PC-9 (cell line): Measurements from ENCODE around the gene PC. TPM values are rescaled to one million over a fixed set of nuclear protein-coding genes. Genes with fewer than 3 reads are reported as not detected.

ENCODE experiments used
- BruUV-seq: library from RNA; stranded (reverse); fragments of 400-500 nt; replicated peaks from 2 replicates; lab custom pipeline; 2021; lab: Mats Ljungman, UMichigan
- CTCF ChIA-PET: fragments of 300-600 bp; sonication (Branson Sonifier 250); formaldehyde crosslinking; loops from one replicate; lab custom pipeline; 2022; ENCODE audit warnings: antibody characterized with exemption; lab: Charles Lee
- POLR2A ChIA-PET: fragments of 300-600 bp; sonication (Branson Sonifier 250); formaldehyde crosslinking; loops from one replicate; lab custom pipeline; 2022; ENCODE audit warnings: antibody characterized with exemption; ENCODE audit not compliant: unreplicated experiment; lab: Charles Lee
- DNase-seq, 2 experiments: peaks; one replicate each; pipeline versions ENCODE4 v3.0.0 to v3.0.0-alpha.2; 2015 to 2022; ENCODE audit warnings: mixed read lengths in 1 of 2
- H2AFZ ChIP-seq: fragments of 200-600 bp; sonication (generic); 2 replicates; pipeline ENCODE4 v1.8.1; 2017; ENCODE audit warnings: antibody characterized with exemption
- H3F3A ChIP-seq: fragments of 200-600 bp; sonication (generic); 2 replicates; pipeline ENCODE4 v1.8.1; 2017; ENCODE audit warnings: antibody characterized with exemption, mild to moderate bottlenecking, low read depth; ENCODE audit not compliant: insufficient read depth
- H3K27ac ChIP-seq: fragments of 200-600 bp; sonication (generic); 2 replicates; pipeline ENCODE4 v1.6.1; 2016; ENCODE audit warnings: mixed run types
- H3K27me3 ChIP-seq: fragments of 200-600 bp; sonication (generic); 2 replicates; pipeline ENCODE4 v1.6.1; 2016; ENCODE audit warnings: low read depth, mixed run types; ENCODE audit not compliant: insufficient read depth
- H3K36me3 ChIP-seq: fragments of 200-600 bp; sonication (generic); 2 replicates; pipeline ENCODE4 v1.6.1; 2016; ENCODE audit warnings: low read depth, mixed run types
- H3K4me1 ChIP-seq: fragments of 200-600 bp; sonication (generic); replicated peaks from 2 replicates; pipeline ENCODE4 v1.6.1; 2016; ENCODE audit warnings: mixed run types; ENCODE audit not compliant: insufficient read depth
- H3K4me2 ChIP-seq: fragments of 200-600 bp; sonication (generic); 2 replicates; pipeline ENCODE4 v1.6.1; 2017; ENCODE audit warnings: mixed run types
- H3K4me3 ChIP-seq: fragments of 200-600 bp; sonication (generic); 2 replicates; pipeline ENCODE4 v1.6.1; 2016; ENCODE audit warnings: mixed run types
- H3K79me2 ChIP-seq: fragments of 200-600 bp; sonication (generic); 2 replicates; pipeline ENCODE4 v1.6.1; 2017; ENCODE audit warnings: low read depth, mixed run types
- H3K9me2 ChIP-seq: fragments of 200-600 bp; sonication (generic); 2 replicates; pipeline ENCODE4 v1.8.1; 2017; ENCODE audit warnings: mild to moderate bottlenecking; ENCODE audit not compliant: insufficient read depth
- H3K9me3 ChIP-seq: fragments of 200-600 bp; sonication (generic); 2 replicates; pipeline ENCODE4 v1.8.1; 2016; ENCODE audit warnings: low read depth; ENCODE audit not compliant: insufficient read depth
- H4K20me1 ChIP-seq: fragments of 200-600 bp; sonication (generic); 2 replicates; pipeline ENCODE4 v1.8.1; 2017; ENCODE audit not compliant: insufficient read depth
- EZH2 ChIP-seq: fragments of 200-600 bp; sonication (generic); IDR thresholded peaks from 2 replicates; pipeline ENCODE4 v1.8.0; 2017; ENCODE audit warnings: antibody characterized with exemption, low read depth
- intact Hi-C: fragments of 100-400 bp; cut with micrococcal nuclease; formaldehyde crosslinking; loops from one replicate; pipeline ENCODE4 v1.10.0; 2022; ENCODE audit not compliant: unreplicated experiment
- total RNA-seq: library from RNA; stranded (reverse); gene quantifications from 2 replicates; pipeline ENCODE4 v1.2.3, GENCODE V29; 2021
- TF ChIP-seq, protein P1 (sequence below): fragments of 200-600 bp; sonication (generic); conservative IDR thresholded peaks from 2 replicates; pipeline ENCODE4 v1.6.1; 2017; ENCODE audit warnings: mixed run types, antibody characterized with exemption, mild to moderate bottlenecking, moderate library complexity

PC gene
- total RNA-seq, 1 experiment from 2014 or later: 38.9 TPM

DNA sequence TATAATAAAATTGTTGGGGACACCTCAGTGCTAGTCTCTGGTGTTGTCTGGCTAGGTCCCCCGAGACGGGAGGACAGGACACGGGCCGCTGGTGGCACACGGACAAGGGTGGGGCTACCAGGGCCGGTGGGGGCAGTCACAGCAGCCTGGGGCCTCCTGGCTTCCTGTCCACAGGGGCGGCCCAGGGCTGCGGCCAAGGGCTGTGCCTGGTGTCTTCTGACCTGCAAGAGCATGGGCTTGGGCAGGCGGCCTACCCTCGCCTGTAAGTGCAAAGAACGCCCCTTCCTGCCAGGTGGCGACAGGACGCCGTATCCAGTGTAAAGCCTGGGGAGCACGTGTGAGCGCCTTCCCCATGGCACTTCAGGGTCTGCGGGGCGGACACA, 97.7 kb downstream of the PC start:
- CTCF ChIA-PET: no interaction called here
- no TSS peak for BruUV-seq
- DNase-seq: no peak

GRCh38 chr11:66859686-66860448, 98.3 kb downstream of the PC start:
- Histone ChIP-seq H3K4me1 (peaks cover 13% of the 10 kb centered on the region), H3K36me3 (no peaks in the 10 kb centered on the region), H3K9me3 (no peaks in the 10 kb centered on the region), H3K27me3 (no peaks in the 10 kb centered on the region), H2AFZ (no peak overlapping the region), H3K79me2 (0 out of 2 replicates have a peak, but pooled peaks cover 5% of the 10 kb centered on the region), H3K9me2 (no peaks in the 10 kb centered on the region), H3K4me3 (no peak overlapping the region), H3F3A (peaks cover 18% of the 10 kb centered on the region; the same call in 1 of the 2 replicates), H3K4me2 (no peak overlapping the region), H3K27ac (no peak overlapping the region), H4K20me1 (no peaks in the 10 kb centered on the region)
- TF ChIP-seq EZH2: no peak
- TF ChIP-seq, protein P1, sequence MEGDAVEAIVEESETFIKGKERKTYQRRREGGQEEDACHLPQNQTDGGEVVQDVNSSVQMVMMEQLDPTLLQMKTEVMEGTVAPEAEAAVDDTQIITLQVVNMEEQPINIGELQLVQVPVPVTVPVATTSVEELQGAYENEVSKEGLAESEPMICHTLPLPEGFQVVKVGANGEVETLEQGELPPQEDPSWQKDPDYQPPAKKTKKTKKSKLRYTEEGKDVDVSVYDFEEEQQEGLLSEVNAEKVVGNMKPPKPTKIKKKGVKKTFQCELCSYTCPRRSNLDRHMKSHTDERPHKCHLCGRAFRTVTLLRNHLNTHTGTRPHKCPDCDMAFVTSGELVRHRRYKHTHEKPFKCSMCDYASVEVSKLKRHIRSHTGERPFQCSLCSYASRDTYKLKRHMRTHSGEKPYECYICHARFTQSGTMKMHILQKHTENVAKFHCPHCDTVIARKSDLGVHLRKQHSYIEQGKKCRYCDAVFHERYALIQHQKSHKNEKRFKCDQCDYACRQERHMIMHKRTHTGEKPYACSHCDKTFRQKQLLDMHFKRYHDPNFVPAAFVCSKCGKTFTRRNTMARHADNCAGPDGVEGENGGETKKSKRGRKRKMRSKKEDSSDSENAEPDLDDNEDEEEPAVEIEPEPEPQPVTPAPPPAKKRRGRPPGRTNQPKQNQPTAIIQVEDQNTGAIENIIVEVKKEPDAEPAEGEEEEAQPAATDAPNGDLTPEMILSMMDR: no peak
- CTCF ChIA-PET: no interaction called here
- no TSS peak for BruUV-seq
- DNase-seq: no peak
- intact Hi-C loops: no loop called here
- POLR2A ChIA-PET: interaction anchor here (0.6 kb wide), 2 partner anchors 571 to 1001 kb away, joined by 6 to 7 read pairs; partner anchors contain the start of gene YIF1A

More for the DNA sequence above, 97.7 kb downstream of the PC start:
- Histone ChIP-seq H3K79me2 (0 out of 2 replicates have a peak, but pooled peaks cover 5% of the 10 kb centered on the region), H3F3A (peaks cover 14% of the 10 kb centered on the region; the same call in 1 of the 2 replicates), H3K27me3 (no peaks in the 10 kb centered on the region), H3K4me2 (no peak overlapping the region), H3K9me2 (no peaks in the 10 kb centered on the region), H3K36me3 (no peaks in the 10 kb centered on the region), H3K4me1 (peaks cover 8% of the 10 kb centered on the region), H3K9me3 (no peaks in the 10 kb centered on the region), H3K27ac (no peak overlapping the region), H2AFZ (no peak overlapping the region), H4K20me1 (no peaks in the 10 kb centered on the region), H3K4me3 (no peak overlapping the region)
- TF ChIP-seq, protein P1: no peak
- TF ChIP-seq EZH2: no peak
- POLR2A ChIA-PET: interaction anchor here (0.6 kb wide), 2 partner anchors 571 to 1000 kb away, joined by 6 to 7 read pairs; partner anchors contain the start of gene YIF1A
- intact Hi-C loops: no loop called here

- ChIA-PET POLR2A (no interaction called here), CTCF (no interaction called here)
- Histone ChIP-seq H4K20me1 (no peaks in the 10 kb centered on the region), H3K4me2 (no peak overlapping the region), H3K9me2 (no peaks in the 10 kb centered on the region), H3K27me3 (no peaks in the 10 kb centered on the region), H3K27ac (no peak overlapping the region), H3F3A (peaks cover 18% of the 10 kb centered on the region; the same call in 1 of the 2 replicates), H2AFZ (no peak overlapping the region), H3K9me3 (no peaks in the 10 kb centered on the region), H3K79me2 (0 out of 2 replicates have a peak, but pooled peaks cover 5% of the 10 kb centered on the region), H3K4me3 (no peak overlapping the region), H3K36me3 (no peaks in the 10 kb centered on the region), H3K4me1 (peaks cover 13% of the 10 kb centered on the region)
- intact Hi-C loops: no loop called here
- BruUV-seq: no TSS peak
- DNase-seq: no peak
- TF ChIP-seq EZH2: no peak
These were observed 99.1 kb downstream of the PC start for GRCh38 chr11:66858939-66859685.
